Activated CD4-positive, alpha-beta T cell treated with anti-CD3 and anti-CD28 coated beads, Interleukin-2, amount 50 U/mL, for 48 hours (primary cell): ENCODE results near the gene SYT1.

ENCODE experiments used
- DNase-seq, 2 experiments: peaks; one replicate each; pipeline ENCODE4 v3.0.0-alpha.2; 2020

SYT1 gene

GRCh38 chr12:79236920-79237319 is 372.3 kb downstream of the SYT1 start:
- no peak for DNase-seq

DNA sequence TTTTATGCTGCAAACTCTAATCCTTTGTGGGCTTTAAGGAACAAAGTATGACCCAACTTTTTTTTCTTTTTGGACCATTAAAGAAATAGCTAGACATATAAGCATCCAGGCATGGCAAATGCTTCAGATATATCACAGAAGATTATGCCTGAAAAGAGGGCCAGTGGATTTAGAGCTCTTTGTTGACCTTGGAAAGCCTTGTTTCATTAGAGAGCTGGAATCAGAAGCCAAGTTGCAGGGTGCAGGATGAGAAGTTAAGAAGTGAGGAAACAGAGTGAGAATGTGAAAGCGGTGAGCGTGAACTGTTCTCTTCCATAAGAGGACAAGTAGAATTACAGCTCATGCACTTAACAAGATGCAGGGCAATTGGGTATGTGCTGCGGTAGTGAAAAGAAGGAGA is 373.7 kb downstream of the SYT1 start:
- DNase-seq, result no peak

- DNase-seq, result no peak
Measured at GRCh38 chr12:79247494-79247893, 382.9 kb downstream of the SYT1 start.

GRCh38 chr12:79250186-79250585 is 385.6 kb downstream of the SYT1 start:
- no peak for DNase-seq

GRCh38 chr12:79250960-79251755 is 386.6 kb downstream of the SYT1 start:
- DNase-seq, result no peak

DNA sequence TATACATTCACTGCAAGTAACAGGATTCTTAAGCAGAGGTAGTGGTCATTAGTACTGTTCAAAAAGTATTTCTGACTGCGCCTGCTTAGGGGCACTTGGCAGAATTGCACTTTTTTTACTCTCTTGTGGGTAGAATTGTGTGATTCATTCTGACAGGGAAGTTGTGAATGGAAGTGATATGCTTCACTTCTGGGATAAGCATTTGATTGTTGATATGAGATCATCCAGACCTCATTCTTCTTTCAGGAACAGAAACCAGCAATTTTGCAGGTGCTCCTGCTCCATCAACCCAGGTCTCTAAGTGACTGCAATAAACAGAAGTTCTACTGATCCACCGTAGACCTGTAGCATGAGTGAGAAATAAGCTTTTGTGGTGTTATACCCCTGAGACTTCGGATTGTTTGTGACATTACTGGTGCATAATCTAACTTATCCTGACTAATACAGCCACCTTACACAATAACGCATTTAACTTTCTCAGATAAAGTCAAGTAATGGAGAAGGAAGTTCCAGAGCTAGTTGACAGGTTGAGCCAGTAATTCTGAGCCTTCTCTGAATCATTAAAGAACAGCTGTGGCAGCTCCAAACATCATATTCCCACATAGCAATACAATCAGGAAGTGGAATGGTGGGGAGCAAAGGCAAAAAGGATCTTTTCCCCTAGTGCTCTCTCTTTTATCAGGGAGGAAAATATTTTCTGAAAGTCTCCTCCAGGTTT is 387.9 kb downstream of the SYT1 start:
- DNase-seq, result no peak

- no peak for DNase-seq
Measured at GRCh38 chr12:79255288-79255687, 390.7 kb downstream of the SYT1 start.

GRCh38 chr12:79260923-79261322 is 396.3 kb downstream of the SYT1 start:
- no peak for DNase-seq

GRCh38 chr12:79262938-79263337 is 398.4 kb downstream of the SYT1 start:
- no peak for DNase-seq

DNA sequence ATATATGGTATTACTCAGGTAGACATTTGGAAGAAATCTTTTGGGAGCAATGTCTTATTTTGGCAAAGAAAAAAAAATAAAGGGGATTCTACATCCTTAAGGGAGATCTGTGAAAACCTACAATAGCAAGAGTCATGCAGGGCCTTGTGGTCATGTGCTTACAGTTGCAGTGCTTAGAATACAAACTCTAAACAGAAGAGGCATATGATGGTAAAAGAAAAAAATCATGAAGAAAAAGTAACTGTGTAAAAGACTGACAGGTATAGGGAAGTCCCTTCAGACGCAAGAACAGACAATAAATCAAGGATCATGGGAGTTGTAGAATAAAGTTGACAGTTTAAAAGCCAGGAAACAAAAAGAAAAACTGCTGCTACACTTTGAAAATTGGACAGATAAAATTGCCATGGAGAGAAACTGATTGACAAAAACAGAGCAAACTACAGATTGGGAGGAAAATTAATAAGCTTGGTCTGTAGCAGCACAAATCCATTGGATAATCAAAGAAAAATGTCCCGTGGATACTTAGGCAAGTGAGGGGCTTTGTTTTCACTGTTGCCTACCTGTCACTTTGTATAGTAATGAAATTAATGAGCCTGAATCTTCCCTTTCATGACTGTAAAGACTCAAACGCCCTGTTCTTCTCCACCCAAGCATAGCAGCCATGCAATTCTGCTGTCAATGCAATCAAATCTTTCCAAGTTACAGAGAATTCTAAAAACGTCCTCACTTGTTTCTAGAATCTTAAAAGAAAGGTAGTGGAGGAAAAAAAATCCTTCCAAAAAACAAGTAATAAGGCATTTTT is 402.0 kb downstream of the SYT1 start:
- no peak for DNase-seq

GRCh38 chr12:79267580-79267979 is 403.0 kb downstream of the SYT1 start:
- no peak for DNase-seq

DNA sequence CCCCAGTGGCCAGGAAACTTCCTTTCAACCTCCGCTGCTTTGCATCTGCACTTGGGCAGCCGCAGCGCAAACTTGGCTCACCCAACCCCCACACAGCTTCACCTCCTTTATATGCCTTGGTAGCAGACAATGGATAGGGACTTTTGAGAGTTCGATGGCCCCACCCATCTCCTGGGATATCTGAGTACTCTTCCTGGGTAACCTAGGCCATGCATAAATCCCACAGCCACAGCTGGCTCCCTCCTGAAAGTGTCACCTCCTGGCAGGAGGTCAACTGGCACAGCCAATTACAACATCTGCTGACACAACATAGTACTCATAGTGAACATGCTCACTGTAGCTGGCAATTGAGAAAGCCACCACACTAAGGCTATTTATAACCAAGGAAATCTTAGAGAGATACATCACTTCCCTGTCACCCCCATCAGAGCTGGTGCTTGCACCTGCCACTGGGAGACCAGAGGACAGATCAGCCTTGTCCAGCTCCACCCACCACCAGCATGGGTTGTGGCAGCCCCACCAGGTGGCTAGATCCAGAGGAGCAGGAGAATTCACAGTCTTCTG is 410.0 kb downstream of the SYT1 start:
- DNase-seq, result no peak

- no peak for DNase-seq
Measured at GRCh38 chr12:79275631-79276030, 411.1 kb downstream of the SYT1 start.

DNA sequence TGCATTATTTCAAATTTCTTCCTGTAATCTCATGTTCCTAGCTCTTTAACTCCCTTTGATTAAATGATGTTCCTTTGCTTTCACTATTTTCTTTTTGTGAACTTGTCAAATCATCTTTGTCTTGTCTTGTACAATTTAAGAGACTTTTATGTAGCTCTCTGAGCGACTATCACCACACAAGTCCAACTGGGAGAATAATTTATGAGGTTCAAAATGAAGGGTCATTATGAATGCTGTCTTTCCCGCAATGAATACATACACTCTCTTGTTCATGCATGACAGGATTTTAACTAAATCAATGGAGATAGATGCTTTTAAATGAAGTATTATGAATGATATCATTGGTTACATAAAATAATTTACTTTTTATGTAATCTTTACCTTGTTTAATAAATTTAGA is 418.8 kb downstream of the SYT1 start:
- DNase-seq, result no peak

- no peak for DNase-seq
Measured at GRCh38 chr12:79288911-79289310, 424.3 kb downstream of the SYT1 start.

DNA sequence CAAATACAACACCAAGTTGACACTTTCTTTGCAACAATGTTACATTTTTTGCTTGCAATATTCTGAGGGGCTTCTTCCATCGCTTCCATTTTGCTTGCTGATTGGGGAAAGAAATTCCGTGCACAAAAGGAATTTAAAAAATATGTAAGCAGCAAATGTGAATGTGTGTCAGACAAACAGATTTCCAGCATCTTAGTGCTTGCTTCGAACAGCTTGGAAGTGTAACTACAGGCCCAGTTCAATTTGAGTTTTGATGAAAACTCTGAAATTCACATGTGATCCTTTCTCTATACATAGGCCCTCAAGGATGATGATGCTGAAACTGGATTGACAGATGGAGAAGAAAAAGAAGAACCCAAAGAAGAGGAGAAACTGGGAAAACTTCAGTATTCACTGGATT is 427.1 kb downstream of the SYT1 start:
- DNase-seq, result no peak

GRCh38 chr12:79294590-79294989 is 430.0 kb downstream of the SYT1 start:
- no peak for DNase-seq

DNA sequence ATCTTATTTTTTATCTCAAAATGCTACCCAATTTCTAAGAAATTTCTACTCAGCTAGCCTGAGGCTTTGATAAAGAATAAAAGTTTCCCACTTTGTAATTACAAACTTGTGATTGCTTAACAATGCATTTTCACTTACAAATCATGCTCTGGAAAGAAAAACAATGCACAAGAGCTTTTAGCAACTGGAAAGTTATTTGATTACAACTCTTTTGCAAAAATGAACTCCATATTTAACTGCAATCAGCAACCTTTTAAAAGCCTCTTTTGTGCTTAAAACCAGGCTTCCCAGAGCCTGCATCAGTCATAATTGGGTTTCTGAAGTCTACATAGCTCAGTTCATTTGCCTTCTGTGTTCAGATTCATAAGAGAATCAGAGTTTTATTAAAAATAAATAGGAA is 431.0 kb downstream of the SYT1 start:
- no peak for DNase-seq

DNA sequence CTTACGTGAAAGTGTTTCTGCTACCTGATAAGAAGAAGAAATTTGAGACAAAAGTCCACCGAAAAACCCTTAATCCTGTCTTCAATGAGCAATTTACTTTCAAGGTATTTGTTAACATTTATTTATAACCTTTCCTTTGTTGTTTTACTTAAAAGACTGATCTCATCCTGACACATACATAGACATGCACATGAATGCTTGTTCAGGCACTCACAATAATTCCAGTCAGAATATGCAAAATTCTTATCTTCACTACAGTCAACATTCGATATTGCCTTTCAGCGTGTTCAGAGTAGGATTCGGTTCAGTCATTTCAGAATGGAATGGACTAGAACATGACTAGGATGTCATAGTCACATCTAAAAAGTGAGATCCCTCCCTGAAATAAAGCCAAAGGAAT is 431.6 kb downstream of the SYT1 start:
- DNase-seq, result no peak

- DNase-seq, result no peak
Measured at GRCh38 chr12:79296871-79297270, 432.3 kb downstream of the SYT1 start.

DNA sequence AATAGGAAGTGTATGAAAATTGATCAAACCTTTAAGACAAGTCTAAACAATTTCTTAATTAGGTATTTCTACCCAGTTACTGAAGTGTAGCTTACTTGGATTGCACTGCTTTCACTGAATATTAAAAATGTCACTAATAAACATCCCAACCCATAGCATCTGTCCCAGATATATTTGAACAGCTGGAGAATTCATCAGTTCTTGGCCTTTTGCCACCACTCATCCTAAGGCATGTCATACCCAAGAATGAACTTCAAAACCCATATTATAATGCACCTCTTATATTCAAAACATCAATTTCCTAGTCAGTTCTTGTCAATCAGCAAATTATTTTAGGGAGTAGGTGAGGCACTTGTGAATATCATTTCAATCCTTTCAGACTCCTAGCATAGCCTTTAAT is 433.9 kb downstream of the SYT1 start:
- no peak for DNase-seq

- DNase-seq, result no peak
Measured at GRCh38 chr12:79299447-79300198, 435.0 kb downstream of the SYT1 start.

GRCh38 chr12:79300199-79300568 is 435.6 kb downstream of the SYT1 start:
- DNase-seq, result no peak
